ENCODE measurements around the gene CORO2B.

DNA sequence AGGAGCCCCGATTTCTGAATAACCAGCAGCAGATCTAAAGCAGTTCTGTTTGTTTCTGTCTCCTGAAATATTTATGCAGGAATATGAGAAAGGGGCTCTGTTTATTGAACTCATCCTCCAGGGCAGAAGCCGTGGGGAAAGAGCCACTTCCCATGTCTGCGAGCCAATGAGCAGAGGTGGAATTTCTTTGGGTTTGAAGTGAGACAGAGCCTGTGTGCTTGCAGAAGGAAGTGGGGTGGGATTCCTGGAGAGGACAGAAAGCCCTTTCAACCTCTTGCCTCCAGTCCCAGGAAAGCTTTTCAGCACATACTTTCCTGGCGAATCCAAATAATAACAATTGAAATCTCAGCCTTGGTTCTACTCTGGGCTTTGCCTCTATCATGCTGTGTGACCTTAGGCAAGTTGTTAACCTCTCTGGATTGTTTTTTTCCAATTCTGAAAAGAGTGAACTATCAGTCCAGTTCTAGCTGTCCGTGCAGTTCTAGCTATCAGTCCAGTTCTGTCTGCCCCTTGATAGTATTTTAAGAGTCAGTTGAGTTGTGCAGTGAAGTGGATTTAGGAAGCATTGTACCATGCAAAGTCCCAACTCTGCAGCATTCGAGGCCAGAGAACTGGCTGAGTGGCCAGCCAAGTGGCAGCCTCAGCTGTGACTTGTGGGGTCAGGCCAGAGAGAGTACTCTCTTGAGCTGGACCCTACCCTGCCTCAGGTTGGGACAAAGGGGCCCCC lies 15.9 kb downstream of the CORO2B start:
- TF ChIP-seq, protein P1, sequence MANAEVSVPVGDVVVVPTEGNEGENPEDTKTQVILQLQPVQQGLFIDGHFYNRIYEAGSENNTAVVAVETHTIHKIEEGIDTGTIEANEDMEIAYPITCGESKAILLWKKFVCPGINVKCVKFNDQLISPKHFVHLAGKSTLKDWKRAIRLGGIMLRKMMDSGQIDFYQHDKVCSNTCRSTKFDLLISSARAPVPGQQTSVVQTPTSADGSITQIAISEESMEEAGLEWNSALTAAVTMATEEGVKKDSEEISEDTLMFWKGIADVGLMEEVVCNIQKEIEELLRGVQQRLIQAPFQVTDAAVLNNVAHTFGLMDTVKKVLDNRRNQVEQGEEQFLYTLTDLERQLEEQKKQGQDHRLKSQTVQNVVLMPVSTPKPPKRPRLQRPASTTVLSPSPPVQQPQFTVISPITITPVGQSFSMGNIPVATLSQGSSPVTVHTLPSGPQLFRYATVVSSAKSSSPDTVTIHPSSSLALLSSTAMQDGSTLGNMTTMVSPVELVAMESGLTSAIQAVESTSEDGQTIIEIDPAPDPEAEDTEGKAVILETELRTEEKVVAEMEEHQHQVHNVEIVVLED (CRISPR knock-in tag; IDR thresholded peaks at IDR 0.05), result no peak
- TF ChIP-seq HEY1 (CRISPR knock-in tag; IDR thresholded peaks at IDR 0.05; ENCODE audit: borderline replicate concordance) (no peak), POLR2A (conservative IDR thresholded peaks at IDR 0.05) (no peak), EZH2 (IDR thresholded peaks at IDR 0.05; ENCODE audit: borderline replicate concordance, low read depth, low read length) (no peak), ESRRB (CRISPR knock-in tag; IDR thresholded peaks at IDR 0.05; ENCODE audit: borderline replicate concordance) (no peak), NFATC3 (IDR thresholded peaks at IDR 0.05) (no peak), HDAC6 (IDR thresholded peaks at IDR 0.05; ENCODE audit: low read depth, low read length) (no peak), XRCC4 (IDR thresholded peaks at IDR 0.05; ENCODE audit: extremely low read depth, insufficient read depth, insufficient read length) (no peak)
- TF ChIP-seq, protein P2, sequence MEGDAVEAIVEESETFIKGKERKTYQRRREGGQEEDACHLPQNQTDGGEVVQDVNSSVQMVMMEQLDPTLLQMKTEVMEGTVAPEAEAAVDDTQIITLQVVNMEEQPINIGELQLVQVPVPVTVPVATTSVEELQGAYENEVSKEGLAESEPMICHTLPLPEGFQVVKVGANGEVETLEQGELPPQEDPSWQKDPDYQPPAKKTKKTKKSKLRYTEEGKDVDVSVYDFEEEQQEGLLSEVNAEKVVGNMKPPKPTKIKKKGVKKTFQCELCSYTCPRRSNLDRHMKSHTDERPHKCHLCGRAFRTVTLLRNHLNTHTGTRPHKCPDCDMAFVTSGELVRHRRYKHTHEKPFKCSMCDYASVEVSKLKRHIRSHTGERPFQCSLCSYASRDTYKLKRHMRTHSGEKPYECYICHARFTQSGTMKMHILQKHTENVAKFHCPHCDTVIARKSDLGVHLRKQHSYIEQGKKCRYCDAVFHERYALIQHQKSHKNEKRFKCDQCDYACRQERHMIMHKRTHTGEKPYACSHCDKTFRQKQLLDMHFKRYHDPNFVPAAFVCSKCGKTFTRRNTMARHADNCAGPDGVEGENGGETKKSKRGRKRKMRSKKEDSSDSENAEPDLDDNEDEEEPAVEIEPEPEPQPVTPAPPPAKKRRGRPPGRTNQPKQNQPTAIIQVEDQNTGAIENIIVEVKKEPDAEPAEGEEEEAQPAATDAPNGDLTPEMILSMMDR (IDR thresholded peaks at IDR 0.05 in 2 of 3, conservative IDR thresholded peaks at IDR 0.05 in 1 of 3; ENCODE audit: insufficient read depth in 2 of 3, low read depth in 1 of 3, low read length in 3 of 3), result no peak

All from K562 (cell line).